H1 (cell line): ENCODE results near the gene ZNF219. TPM values are rescaled to one million over a fixed set of nuclear protein-coding genes. Genes with fewer than 3 reads are reported as not detected.

Experiments
- CTCF ChIA-PET: fragments of 300-600 bp; sonication (Branson Sonifier 250); formaldehyde crosslinking; loops from one replicate; lab custom pipeline; 2021; ENCODE audit not compliant: partially characterized antibody; lab: Charles Lee
- POLR2A ChIA-PET: fragments of 300-600 bp; sonication (Branson Sonifier 250); formaldehyde crosslinking; loops from one replicate; lab custom pipeline; 2021; ENCODE audit warnings: inconsistent platforms; ENCODE audit not compliant: partially characterized antibody; lab: Charles Lee
- DNase-seq, 2 experiments: peaks; one replicate each; pipeline versions ENCODE4 v3.0.0 to v3.0.0-alpha.2; 2010 to 2022; ENCODE audit warnings: low spot score in 2 of 2, low read depth in 1 of 2, mixed read lengths in 1 of 2
- FAIRE-seq: peaks from 2 replicates; lab custom pipeline; 2011; peaks lifted over from hg19 to GRCh38; lab: Jason Lieb, UNC
- H2AFZ ChIP-seq: 2 replicates; pipeline ENCODE4 v1.8.1; 2012; ENCODE audit warnings: low read length, inconsistent platforms
- H2AK5ac ChIP-seq: 2 replicates; pipeline ENCODE4 v1.6.1; 2013; ENCODE audit warnings: low read depth, low read length
- H2BK120ac ChIP-seq: replicated peaks from 2 replicates; pipeline ENCODE3; 2013; ENCODE audit warnings: low read depth, low read length, inconsistent platforms
- H2BK12ac ChIP-seq: 2 replicates; pipeline ENCODE4 v1.6.1; 2013; ENCODE audit warnings: low read depth, low read length
- H2BK15ac ChIP-seq: 2 replicates; pipeline ENCODE4 v1.6.1; 2013; ENCODE audit warnings: low read length
- H2BK20ac ChIP-seq: 2 replicates; pipeline ENCODE4 v1.6.1; 2013; ENCODE audit warnings: low read length
- H2BK5ac ChIP-seq: 2 replicates; pipeline ENCODE4 v1.6.1; 2013; ENCODE audit warnings: low read depth, low read length
- H3K14ac ChIP-seq: 2 replicates; pipeline ENCODE4 v1.6.1; 2013; ENCODE audit warnings: inconsistent platforms; ENCODE audit not compliant: insufficient read length
- H3K18ac ChIP-seq: 2 replicates; pipeline ENCODE4 v1.6.1; 2013; ENCODE audit warnings: low read length; ENCODE audit errors: extremely low read depth
- H3K23ac ChIP-seq: 2 replicates; pipeline ENCODE4 v1.6.1; 2013; ENCODE audit warnings: inconsistent platforms; ENCODE audit not compliant: insufficient read length
- H3K23me2 ChIP-seq: 2 replicates; pipeline ENCODE4 v1.6.1; 2013; ENCODE audit warnings: low read depth, low read length
- H3K27ac ChIP-seq: 2 replicates; pipeline ENCODE4 v1.6.1; 2011; ENCODE audit warnings: low read depth, low read length, inconsistent platforms
- H3K27me3 ChIP-seq, 4 experiments: replicated peaks in 1 of 4; 1 replicate in 1 of 4; 2 replicates in 3 of 4; pipeline versions ENCODE4 v1.6.1 to v1.8.1; 2011 to 2013; ENCODE audit warnings: low read length in 3 of 4, mild to moderate bottlenecking in 3 of 4, inconsistent platforms in 2 of 4, mixed read lengths in 2 of 4, moderate library complexity in 1 of 4; ENCODE audit not compliant: control insufficient read depth in 3 of 4, insufficient read depth in 3 of 4; ENCODE audit errors: extremely low read depth in 1 of 4
- H3K36me3 ChIP-seq, 4 experiments: 2 replicates each; pipeline versions ENCODE4 v1.6.1 to v1.8.1; 2011 to 2013; ENCODE audit warnings: mild to moderate bottlenecking in 4 of 4, low read length in 3 of 4, moderate library complexity in 2 of 4, control low read depth in 1 of 4, inconsistent platforms in 1 of 4; ENCODE audit not compliant: insufficient read depth in 4 of 4, control insufficient read depth in 2 of 4
- H3K4ac ChIP-seq: replicated peaks from 2 replicates; pipeline ENCODE3; 2013; ENCODE audit warnings: low read length, low read depth, mixed read lengths, inconsistent platforms; ENCODE audit not compliant: insufficient read length
- H3K4me1 ChIP-seq, 4 experiments: replicated peaks in 1 of 4; 1 replicate in 1 of 4; 2 replicates in 3 of 4; pipeline versions ENCODE4 v1.6.1 to v1.8.1; 2011 to 2013; ENCODE audit warnings: low read length in 3 of 4, inconsistent platforms in 2 of 4, mixed read lengths in 1 of 4; ENCODE audit not compliant: insufficient read depth in 4 of 4, control insufficient read depth in 3 of 4
- H3K4me2 ChIP-seq, 2 experiments: 2 replicates each; pipeline versions ENCODE4 v1.6.1 to v1.8.1; 2011 to 2013; ENCODE audit warnings: low read depth in 2 of 2, low read length in 2 of 2, control low read depth in 1 of 2, inconsistent platforms in 1 of 2, mild to moderate bottlenecking in 1 of 2; ENCODE audit not compliant: insufficient read depth in 1 of 2
- H3K4me3 ChIP-seq, 4 experiments: fragments of 200-600, 300-600 bp in 1 of 4; sonication (generic), shearing (Covaris generic), sonication (Bioruptor Twin) in 1 of 4; 2 replicates each; pipeline versions ENCODE4 v1.5.1 to v1.8.1; 2011 to 2016; ENCODE audit warnings: low read length in 4 of 4, low read depth in 3 of 4, control low read depth in 2 of 4, inconsistent platforms in 2 of 4, mild to moderate bottlenecking in 2 of 4, mixed read lengths in 1 of 4, moderate library complexity in 1 of 4; ENCODE audit not compliant: insufficient read depth in 2 of 4; ENCODE audit errors: extremely low read depth in 1 of 4
- H3K56ac ChIP-seq: replicated peaks from 2 replicates; pipeline ENCODE3; 2013; ENCODE audit warnings: low read depth, mild to moderate bottlenecking, mixed read lengths, low read length, inconsistent platforms; ENCODE audit not compliant: insufficient read length
- H3K79me1 ChIP-seq: 2 replicates; pipeline ENCODE4 v1.6.1; 2013; ENCODE audit warnings: low read depth, low read length, control low read depth
- H3K79me2 ChIP-seq, 2 experiments: 2 replicates each; pipeline versions ENCODE4 v1.6.1 to v1.8.1; 2012 to 2013; ENCODE audit warnings: low read length in 2 of 2, mild to moderate bottlenecking in 2 of 2, inconsistent platforms in 1 of 2; ENCODE audit not compliant: insufficient read depth in 2 of 2, control insufficient read depth in 1 of 2
- H3K9ac ChIP-seq, 4 experiments: replicated peaks in 1 of 4; 1 replicate in 1 of 4; 2 replicates in 3 of 4; pipeline versions ENCODE4 v1.6.1 to v1.8.1; 2011 to 2013; ENCODE audit warnings: low read depth in 3 of 4, low read length in 3 of 4, control low read depth in 2 of 4, mild to moderate bottlenecking in 2 of 4, moderate library complexity in 2 of 4, inconsistent platforms in 1 of 4; ENCODE audit errors: extremely low read depth in 1 of 4
- H3K9me3 ChIP-seq, 2 experiments: 2 replicates each; pipeline versions ENCODE4 v1.6.1 to v1.8.1; 2012 to 2013; ENCODE audit warnings: mild to moderate bottlenecking in 2 of 2, moderate library complexity in 2 of 2, control low read depth in 1 of 2, inconsistent platforms in 1 of 2, low read depth in 1 of 2, low read length in 1 of 2, mixed read lengths in 1 of 2; ENCODE audit not compliant: insufficient read depth in 2 of 2
- H4K20me1 ChIP-seq, 2 experiments: replicated peaks in 1 of 2; 2 replicates each; pipeline versions ENCODE3 to v1.8.1; 2011 to 2013; ENCODE audit warnings: inconsistent platforms in 2 of 2, low read length in 2 of 2, mild to moderate bottlenecking in 1 of 2; ENCODE audit not compliant: insufficient read depth in 2 of 2, control insufficient read depth in 1 of 2
- H4K5ac ChIP-seq: 2 replicates; pipeline ENCODE4 v1.6.1; 2013; ENCODE audit warnings: low read length, low read depth, mixed read lengths, inconsistent platforms; ENCODE audit not compliant: insufficient read length
- H4K8ac ChIP-seq: 2 replicates; pipeline ENCODE4 v1.8.0; 2013; ENCODE audit warnings: mild to moderate bottlenecking, moderate library complexity, low read length, inconsistent platforms; ENCODE audit not compliant: insufficient read depth; ENCODE audit errors: extremely low read depth
- H4K91ac ChIP-seq: replicated peaks from 2 replicates; pipeline ENCODE3; 2013; ENCODE audit warnings: low read length, mixed read lengths, inconsistent platforms; ENCODE audit not compliant: insufficient read length
- ASH2L ChIP-seq: fragments of 200-600, 300-600 bp; sonication (generic); IDR thresholded peaks from one replicate; pipeline ENCODE4 v1.7.1; 2017; ENCODE audit warnings: low read length
- CHD1 ChIP-seq: IDR thresholded peaks from 2 replicates; pipeline ENCODE4 v1.6.1; 2012; ENCODE audit warnings: low read depth, low read length, improper control_type of control experiment
- JUN ChIP-seq: IDR thresholded peaks from 2 replicates; pipeline ENCODE4 v1.6.1; 2011; ENCODE audit warnings: low read depth, mild to moderate bottlenecking, improper control_type of control experiment, low read length
- MAFK ChIP-seq: IDR thresholded peaks from 2 replicates; pipeline ENCODE4 v1.6.1; 2012; ENCODE audit warnings: low read depth, mild to moderate bottlenecking, improper control_type of control experiment, low read length
- NRF1 ChIP-seq: IDR thresholded peaks from 2 replicates; pipeline ENCODE4 v1.6.1; 2011; ENCODE audit warnings: mild to moderate bottlenecking, low read depth, low read length, improper control_type of control experiment
- RFX5 ChIP-seq: IDR thresholded peaks from 2 replicates; pipeline ENCODE4 v1.6.1; 2011; ENCODE audit warnings: low read depth, low read length, improper control_type of control experiment, borderline replicate concordance
- SAP30 ChIP-seq: fragments of 300-600 bp; sonication (generic); IDR thresholded peaks from 2 replicates; pipeline ENCODE4 v1.7.1; 2012; ENCODE audit warnings: low read length, moderate library complexity, mild to moderate bottlenecking, inconsistent platforms; ENCODE audit not compliant: insufficient read depth, insufficient replicate concordance
- USF2 ChIP-seq: IDR thresholded peaks from 2 replicates; pipeline ENCODE4 v1.6.1; 2011; ENCODE audit warnings: low read length, improper control_type of control experiment
- WGBS, 2 experiments: shearing (Covaris generic) in 1 of 2; methylation state at CpG; one replicate each; pipeline versions ENCODE4 v1.1.6 to v1.1.7; 2013 to 2015; ENCODE audit warnings: low lambda C conversion rate in 2 of 2, mixed read lengths in 2 of 2, inconsistent platforms in 1 of 2, low coverage in 1 of 2, missing lambda C conversion rate in 1 of 2; ENCODE audit not compliant: insufficient replicate concordance in 2 of 2, insufficient coverage in 1 of 2, insufficient read length in 1 of 2; ENCODE audit errors: extremely low coverage in 1 of 2, missing lambda C conversion rate in 1 of 2; 5-methylcytosine and 5-hydroxymethylcytosine counted together
- polyA plus RNA-seq, 7 experiments: library from polyadenylated mRNA; depleted of rRNA in 3 of 7; stranded (reverse) in 5 of 7; unstranded in 2 of 7; fragments of >200 nt in 5 of 7; fragments of 200-250 nt in 2 of 7; gene quantifications; 1 replicate in 5 of 7; 2 replicates in 1 of 7; 4 replicates in 1 of 7; pipeline versions ENCODE4 v1.2.1 to v1.2.3, GENCODE V29; 2011 to 2013; ENCODE audit warnings: missing spikeins in 2 of 7, mixed read lengths in 2 of 7
- total RNA-seq: library from RNA; stranded (reverse); fragmentation: NEBNext Ultra II Directional; extraction: Animal tissue kit (Norgen Biotek cat#: 25700); gene quantifications from 2 replicates; pipeline ENCODE4 v1.2.1, GENCODE V29; 2021
- TF ChIP-seq, protein P1 (sequence below), 3 experiments: IDR thresholded peaks; 1 replicate in 2 of 3; 2 replicates in 1 of 3; pipeline versions ENCODE4 v1.5.1 to v1.6.1; 2011; ENCODE audit warnings: low read length in 3 of 3, mild to moderate bottlenecking in 3 of 3, inconsistent platforms in 2 of 3, low read depth in 1 of 3, moderate library complexity in 1 of 3; ENCODE audit not compliant: insufficient read depth in 1 of 3; ENCODE audit errors: control extremely low read depth in 1 of 3
- TF ChIP-seq, protein P2 (sequence below): IDR thresholded peaks from 2 replicates; pipeline ENCODE4 v1.6.1; 2012; ENCODE audit warnings: inconsistent platforms

Gene ZNF219
- total and polyA plus RNA-seq, 2 of the 8 experiments (the other 6 are each of a cell fraction or from before 2014, with no cell fraction given) = 113 to 160 TPM

- H3K56ac ChIP-seq = no peak overlapping the region
- WGBS, 2 experiments = 100% methylated on average over 1 of the region's 1 CpG; no CpG with 5 or more reads in 1 of the 2 experiments
- H2BK12ac ChIP-seq = no peak overlapping the region
- no peaks in the 10 kb centered on the region for H3K79me1 ChIP-seq
- H3K36me3 ChIP-seq = no peaks in the 10 kb centered on the region
- no peaks in the 10 kb centered on the region for H3K27me3 ChIP-seq
- DNase-seq (no peak), FAIRE-seq (no peak)
- no peak overlapping the region for H2AK5ac ChIP-seq
- no peaks in the 10 kb centered on the region for H4K20me1 ChIP-seq
- H3K9me3 ChIP-seq = no peaks in the 10 kb centered on the region
- ChIA-PET POLR2A (no interaction called here), CTCF (interaction anchor here (1.0 to 5.7 kb wide), 7 partner anchors 13 to 118 kb away, joined by 3 to 28 read pairs (median 4); no protein-coding TSS in a partner anchor)
- no peak overlapping the region for H3K27ac ChIP-seq
- H3K4me3 ChIP-seq = no peak overlapping the region
- H3K4ac ChIP-seq = no peak overlapping the region
- H2BK15ac ChIP-seq = no peak overlapping the region
- H3K14ac ChIP-seq = no peak overlapping the region
- H3K9ac ChIP-seq = no peak overlapping the region
- H3K18ac ChIP-seq = no peak overlapping the region
- no peak overlapping the region for H2BK120ac ChIP-seq
- H4K91ac ChIP-seq = no peak overlapping the region
- no peaks in the 10 kb centered on the region for H3K4me1 ChIP-seq
- H2AFZ ChIP-seq = no peak overlapping the region
- H3K23ac ChIP-seq = no peak overlapping the region
- no peak overlapping the region for H3K4me2 ChIP-seq
- H3K79me2 ChIP-seq = no peaks in the 10 kb centered on the region
- H3K23me2 ChIP-seq = no peaks in the 10 kb centered on the region
- H2BK20ac ChIP-seq = no peak overlapping the region
- no peak overlapping the region for H4K5ac ChIP-seq
- H4K8ac ChIP-seq = no peak overlapping the region
- H2BK5ac ChIP-seq = no peak overlapping the region
- TF ChIP-seq, protein P1, sequence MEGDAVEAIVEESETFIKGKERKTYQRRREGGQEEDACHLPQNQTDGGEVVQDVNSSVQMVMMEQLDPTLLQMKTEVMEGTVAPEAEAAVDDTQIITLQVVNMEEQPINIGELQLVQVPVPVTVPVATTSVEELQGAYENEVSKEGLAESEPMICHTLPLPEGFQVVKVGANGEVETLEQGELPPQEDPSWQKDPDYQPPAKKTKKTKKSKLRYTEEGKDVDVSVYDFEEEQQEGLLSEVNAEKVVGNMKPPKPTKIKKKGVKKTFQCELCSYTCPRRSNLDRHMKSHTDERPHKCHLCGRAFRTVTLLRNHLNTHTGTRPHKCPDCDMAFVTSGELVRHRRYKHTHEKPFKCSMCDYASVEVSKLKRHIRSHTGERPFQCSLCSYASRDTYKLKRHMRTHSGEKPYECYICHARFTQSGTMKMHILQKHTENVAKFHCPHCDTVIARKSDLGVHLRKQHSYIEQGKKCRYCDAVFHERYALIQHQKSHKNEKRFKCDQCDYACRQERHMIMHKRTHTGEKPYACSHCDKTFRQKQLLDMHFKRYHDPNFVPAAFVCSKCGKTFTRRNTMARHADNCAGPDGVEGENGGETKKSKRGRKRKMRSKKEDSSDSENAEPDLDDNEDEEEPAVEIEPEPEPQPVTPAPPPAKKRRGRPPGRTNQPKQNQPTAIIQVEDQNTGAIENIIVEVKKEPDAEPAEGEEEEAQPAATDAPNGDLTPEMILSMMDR (IDR thresholded peaks at IDR 0.05; ENCODE audit: control extremely low read depth in 1 of 3, insufficient read depth in 1 of 3, low read depth in 1 of 3, low read length in 3 of 3) = no peak
- TF ChIP-seq, protein P2, sequence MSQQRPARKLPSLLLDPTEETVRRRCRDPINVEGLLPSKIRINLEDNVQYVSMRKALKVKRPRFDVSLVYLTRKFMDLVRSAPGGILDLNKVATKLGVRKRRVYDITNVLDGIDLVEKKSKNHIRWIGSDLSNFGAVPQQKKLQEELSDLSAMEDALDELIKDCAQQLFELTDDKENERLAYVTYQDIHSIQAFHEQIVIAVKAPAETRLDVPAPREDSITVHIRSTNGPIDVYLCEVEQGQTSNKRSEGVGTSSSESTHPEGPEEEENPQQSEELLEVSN = no peak
- no peak for TF ChIP-seq USF2
- no peak for TF ChIP-seq RFX5
- no peak for TF ChIP-seq ASH2L
- no peak for TF ChIP-seq CHD1
- no peak for TF ChIP-seq MAFK
- TF ChIP-seq SAP30 = no peak
- TF ChIP-seq NRF1 = no peak
- TF ChIP-seq JUN = no peak
Measured at GRCh38 chr14:21123429-21123828, 25.0 kb upstream of the ZNF219 start.
